Measurements from ENCODE around the gene PFKFB4.

PFKFB4 gene

GRCh38 chr3:48524970-48525369 lies 31.6 kb downstream of the PFKFB4 start:
- DNase-seq: no peak

- DNase-seq: no peak
Observed at GRCh38 chr3:48521635-48522034, 35.0 kb downstream of the PFKFB4 start.

- DNase-seq: no peak
Observed at GRCh38 chr3:48519277-48519643, 37.3 kb downstream of the PFKFB4 start.

GRCh38 chr3:48518638-48519276 lies 37.8 kb downstream of the PFKFB4 start:
- no peak for DNase-seq

GRCh38 chr3:48518069-48518468 lies 38.5 kb downstream of the PFKFB4 start:
- DNase-seq: no peak

GRCh38 chr3:48516571-48516970 lies 40.0 kb downstream of the PFKFB4 start:
- DNase-seq: peak; percentile 71

- no peak for DNase-seq
Observed at GRCh38 chr3:48514431-48515227, 42.0 kb downstream of the PFKFB4 start.

- DNase-seq: no peak
Observed at GRCh38 chr3:48511551-48511950, 45.1 kb downstream of the PFKFB4 start.

- peak; percentile 89 for DNase-seq
Observed at GRCh38 chr3:48507256-48508061, 49.1 kb downstream of the PFKFB4 start.

GRCh38 chr3:48505968-48506504 lies 50.6 kb downstream of the PFKFB4 start:
- DNase-seq: peak; percentile 34

DNA sequence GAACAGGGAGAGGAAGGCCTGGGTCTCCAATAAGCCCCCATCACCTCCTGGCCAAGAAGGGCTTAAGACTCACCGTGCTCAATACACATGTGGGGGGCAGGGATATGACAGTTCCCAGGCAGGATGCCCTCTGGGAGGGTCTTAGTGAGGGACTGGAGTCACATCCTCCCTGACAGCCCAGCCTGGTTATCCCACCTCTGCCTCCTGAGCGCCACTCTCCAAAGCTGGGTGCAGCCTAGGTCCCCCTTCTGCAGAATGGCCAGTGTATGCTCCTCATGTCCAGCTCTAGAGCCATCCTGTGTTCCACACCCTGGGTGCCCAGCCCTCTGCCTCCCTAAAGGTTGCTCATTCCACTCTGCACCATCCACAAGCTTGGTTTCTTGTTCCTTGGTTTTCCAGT lies 51.5 kb downstream of the PFKFB4 start:
- DNase-seq: no peak

- DNase-seq: peak; percentile 85
Observed at GRCh38 chr3:48504051-48504946, 52.3 kb downstream of the PFKFB4 start, which contains the start of gene SHISA5. Gene SHISA5, minus strand, starts transcription at chr3:48504174. Its CDS starts 80 bp downstream, at chr3:48504094.

DNA sequence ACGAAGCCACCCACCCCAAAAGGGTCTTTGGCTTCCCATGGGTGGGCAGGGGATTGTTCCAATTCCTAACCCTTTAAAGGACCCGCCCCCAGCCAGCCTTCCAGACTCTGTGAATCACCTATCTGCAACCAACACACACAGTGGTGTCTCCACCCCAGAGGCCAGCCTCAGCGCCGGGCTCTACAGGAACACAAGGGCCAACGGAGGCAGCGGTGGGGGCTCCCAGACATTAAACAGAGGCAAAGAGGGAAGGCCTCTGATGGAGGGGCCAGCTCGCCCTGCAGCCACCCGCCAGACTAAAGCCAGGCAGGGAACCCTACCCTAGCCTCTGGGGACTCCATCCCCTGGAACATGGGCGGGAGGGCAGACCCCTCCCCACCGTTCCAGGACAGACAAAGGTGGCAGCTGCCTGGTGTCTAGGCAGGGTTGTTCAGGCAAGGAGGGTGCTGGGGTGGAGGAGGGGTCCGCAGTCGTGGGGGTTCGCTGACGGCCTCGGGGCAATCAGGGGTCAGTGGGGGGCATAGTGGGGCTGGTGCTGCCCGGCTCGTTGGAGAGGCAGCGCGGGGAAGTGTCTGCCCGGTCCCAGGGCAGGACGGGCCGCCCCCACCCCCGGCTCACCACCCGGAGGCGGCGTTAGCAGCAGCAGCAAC lies 53.1 kb downstream of the PFKFB4 start:
- no peak for DNase-seq

- no peak for DNase-seq
Observed at GRCh38 chr3:48502728-48503168, 53.9 kb downstream of the PFKFB4 start.

DNA sequence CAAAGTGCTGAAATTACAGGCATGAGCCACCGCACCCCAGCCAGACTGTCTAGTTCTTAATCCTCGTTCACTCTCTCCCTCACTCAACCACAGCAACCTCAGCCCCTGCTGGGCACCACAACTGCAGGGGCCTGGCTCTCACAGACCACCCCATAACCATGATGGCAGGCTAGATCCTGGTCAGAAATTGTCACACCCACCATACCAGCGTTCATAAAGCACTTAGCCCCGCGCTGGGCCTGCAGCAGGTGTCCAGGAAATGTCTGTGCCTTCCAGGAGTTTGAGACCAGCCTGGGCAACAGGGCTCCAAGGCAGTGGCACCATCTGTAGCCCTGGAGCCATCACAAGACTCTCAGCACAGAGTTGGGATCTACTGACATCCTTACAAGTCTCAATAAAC lies 54.5 kb downstream of the PFKFB4 start:
- no peak for DNase-seq

- DNase-seq: no peak
Observed at GRCh38 chr3:48501196-48501595, 55.4 kb downstream of the PFKFB4 start.

DNA sequence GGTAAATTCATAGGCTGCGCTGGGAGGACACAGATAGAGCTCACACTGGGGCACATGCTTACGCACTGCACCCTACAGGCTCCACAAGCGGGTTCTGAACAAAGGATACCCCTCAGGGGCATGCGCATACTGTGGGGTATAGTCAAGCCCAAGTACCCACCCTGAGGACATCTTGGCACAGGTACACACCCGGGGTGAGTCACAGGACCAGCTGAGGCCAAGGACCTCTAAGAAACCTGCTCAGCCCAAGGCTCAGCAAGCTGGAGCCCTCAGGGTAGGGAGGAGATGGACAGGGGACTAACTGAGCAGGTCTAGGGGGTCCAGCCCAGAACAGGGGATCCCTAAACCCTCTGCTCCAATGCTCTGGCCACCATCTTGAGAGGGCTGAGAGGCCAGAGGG lies 55.9 kb downstream of the PFKFB4 start:
- no peak for DNase-seq

- DNase-seq: no peak
Observed at GRCh38 chr3:48493203-48493501, 63.5 kb downstream of the PFKFB4 start.

DNA sequence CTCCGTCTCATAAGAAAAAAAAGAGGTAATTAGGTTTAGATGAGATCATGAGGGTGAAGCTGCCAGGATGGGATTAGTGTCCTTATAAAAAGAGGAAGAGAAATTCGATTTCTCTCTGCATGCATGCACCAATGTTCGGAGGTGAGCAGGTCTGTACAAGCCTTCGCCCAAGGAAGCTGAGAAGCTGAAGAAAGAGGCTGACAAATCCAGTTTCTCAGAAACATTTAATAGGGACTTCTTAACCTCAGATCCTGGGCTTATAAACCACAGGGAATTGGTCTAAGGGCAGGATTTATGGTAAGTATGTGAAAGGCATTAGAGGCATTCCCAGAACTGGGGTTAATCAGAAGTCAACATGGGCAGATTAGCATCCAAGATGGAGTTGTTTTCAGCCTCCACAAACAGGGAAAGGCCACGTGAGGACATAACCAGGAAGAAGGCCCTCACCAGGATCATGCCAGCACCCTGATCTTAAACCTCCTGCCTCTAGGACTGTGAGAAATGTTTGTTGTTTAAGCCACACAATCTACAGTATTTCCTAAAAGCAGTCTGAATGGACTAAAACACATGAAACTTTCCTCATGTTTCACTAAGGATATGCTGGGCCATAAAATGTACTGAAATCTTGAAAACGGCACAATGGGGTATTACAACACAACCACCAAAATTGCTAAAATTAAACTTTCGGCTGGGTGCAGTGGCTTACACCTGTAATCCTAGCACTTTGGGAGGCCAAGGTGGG lies 64.0 kb downstream of the PFKFB4 start:
- no peak for DNase-seq

DNA sequence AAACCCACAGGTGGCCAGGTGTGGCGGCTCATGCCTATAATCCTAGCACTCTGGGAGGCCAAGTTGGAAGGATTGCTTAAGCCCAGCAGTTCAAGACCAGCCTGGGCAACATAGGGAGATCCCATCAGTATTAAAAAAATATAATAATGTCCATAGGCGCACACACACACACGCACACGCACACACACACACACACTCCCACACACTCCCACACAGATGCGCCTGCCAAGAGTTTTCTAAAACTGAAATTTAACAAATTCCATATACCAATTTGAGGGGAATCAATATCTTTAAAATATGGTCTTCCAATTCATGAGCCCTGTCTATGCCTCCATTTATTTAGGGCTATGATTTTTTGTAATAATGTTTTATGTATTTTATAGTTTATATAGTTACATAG lies 69.7 kb downstream of the PFKFB4 start:
- no peak for DNase-seq

- DNase-seq: peak; percentile 33
Observed at GRCh38 chr3:48482822-48483221, 73.8 kb downstream of the PFKFB4 start.
